ENCODE results near the gene DKK3.

- TF ChIP-seq ZBTB34 (CRISPR knock-in tag; IDR thresholded peaks at IDR 0.05) (no peak), ATF3 (CRISPR knock-in tag; IDR thresholded peaks at IDR 0.05) (no peak)
These were observed 47.7 kb downstream of the DKK3 start for GRCh38 chr11:11960687-11961086.

All from HepG2 (cell line).